Neutrophil (primary cell): Measurements from ENCODE around the gene AP3S2.
A peak's percentile ranks its signal among the peaks of the same experiment; 100 is the strongest.
"Not testable (repeated sequence)": the region's sequence is repeated elsewhere in the genome, so short reads cannot be mapped to it uniquely, and the experiment has no call there.

ENCODE experiments used
- H3K27ac ChIP-seq: fragments of 200-600 bp; sonication (generic); 2 replicates; pipeline ENCODE4 v1.5.1; 2016; ENCODE audit warnings: mild to moderate bottlenecking, moderate library complexity
- H3K27me3 ChIP-seq: fragments of 200-600 bp; sonication (generic); 2 replicates; pipeline ENCODE4 v1.6.0; 2016; ENCODE audit warnings: mild to moderate bottlenecking
- H3K36me3 ChIP-seq: fragments of 200-600 bp; sonication (generic); 2 replicates; pipeline ENCODE4 v1.5.1; 2017
- H3K4me1 ChIP-seq, 2 experiments: fragments of 200-600 bp in 1 of 2; sonication (generic) in 1 of 2; 1 replicate in 1 of 2; 2 replicates in 1 of 2; pipeline versions ENCODE4 v1.5.1 to v1.6.1; 2013 to 2016; ENCODE audit warnings: low read depth in 1 of 2, low read length in 1 of 2, mild to moderate bottlenecking in 1 of 2, moderate library complexity in 1 of 2; ENCODE audit not compliant: control insufficient read depth in 1 of 2, insufficient read depth in 1 of 2
- H3K4me3 ChIP-seq, 2 experiments: fragments of 200-600 bp in 1 of 2; sonication (generic) in 1 of 2; 1 replicate in 1 of 2; 2 replicates in 1 of 2; pipeline ENCODE4 v1.5.1; 2013 to 2016; ENCODE audit warnings: low read depth in 1 of 2, low read length in 1 of 2, mild to moderate bottlenecking in 1 of 2, moderate library complexity in 1 of 2
- H3K9me3 ChIP-seq: fragments of 200-600 bp; sonication (generic); 2 replicates; pipeline ENCODE4 v1.5.1; 2016
- CTCF ChIP-seq: fragments of 200-600 bp; sonication (generic); IDR thresholded peaks from 2 replicates; pipeline ENCODE4 v1.5.1; 2016; ENCODE audit warnings: antibody characterized with exemption

The AP3S2 gene

GRCh38 chr15:89898146-89898545 is 4.4 kb upstream of the AP3S2 start:
- no peaks in the 10 kb centered on the region for H3K9me3 ChIP-seq
- peaks cover 16 to 20% of the 10 kb centered on the region in 2 experiments for H3K4me1 ChIP-seq
- H3K4me3 ChIP-seq = no peak overlapping the region
- H3K27me3 ChIP-seq = no peaks in the 10 kb centered on the region
- no peak for TF ChIP-seq CTCF
- no peak overlapping the region for H3K27ac ChIP-seq
- H3K36me3 ChIP-seq = no peaks in the 10 kb centered on the region

GRCh38 chr15:89893027-89893426 is 767 bp downstream of the AP3S2 start:
- H3K4me1 ChIP-seq = peaks cover 45% of the 10 kb centered on the region in 2 experiments
- TF ChIP-seq CTCF = no peak
- peak overlapping the region; percentile 84 to 97 for H3K4me3 ChIP-seq
- peak overlapping the region; percentile 99 for H3K27ac ChIP-seq
- peaks cover 10% of the 10 kb centered on the region for H3K36me3 ChIP-seq
- no peaks in the 10 kb centered on the region for H3K27me3 ChIP-seq
- H3K9me3 ChIP-seq = no peaks in the 10 kb centered on the region

GRCh38 chr15:89888214-89888804 is 5.5 kb downstream of the AP3S2 start:
- TF ChIP-seq CTCF = peak; percentile 27
- Histone ChIP-seq H3K27me3 (no peaks in the 10 kb centered on the region), H3K36me3 (peaks cover 29% of the 10 kb centered on the region), H3K4me1 (peaks cover 43 to 52% of the 10 kb centered on the region in 2 experiments), H3K9me3 (no peaks in the 10 kb centered on the region), H3K4me3 (no peak overlapping the region), H3K27ac (peak overlapping the region; percentile 30)

GRCh38 chr15:89885611-89886010 is 8.2 kb downstream of the AP3S2 start:
- Histone ChIP-seq H3K4me3 (no peak overlapping the region), H3K36me3 (peaks cover 29% of the 10 kb centered on the region), H3K27me3 (no peaks in the 10 kb centered on the region), H3K9me3 (no peaks in the 10 kb centered on the region), H3K4me1 (peaks cover 16 to 26% of the 10 kb centered on the region in 2 experiments), H3K27ac (peak overlapping the region; percentile 81)
- no peak for TF ChIP-seq CTCF

- H3K4me1 ChIP-seq = peaks cover 16 to 23% of the 10 kb centered on the region in 2 experiments
- peak overlapping the region; percentile 81 for H3K27ac ChIP-seq
- H3K36me3 ChIP-seq = peaks cover 29% of the 10 kb centered on the region
- not testable (repeated sequence) for H3K4me3 ChIP-seq, H3K9me3 ChIP-seq, H3K27me3 ChIP-seq
Observed at GRCh38 chr15:89885179-89885578, 8.6 kb downstream of the AP3S2 start.

- H3K9me3 ChIP-seq = no peaks in the 10 kb centered on the region
- no peak overlapping the region for H3K4me3 ChIP-seq
- H3K27ac ChIP-seq = peak overlapping the region; percentile 81
- no peak for TF ChIP-seq CTCF
- peaks cover 23 to 30% of the 10 kb centered on the region in 2 experiments for H3K4me1 ChIP-seq
- H3K27me3 ChIP-seq = no peaks in the 10 kb centered on the region
- peaks cover 24% of the 10 kb centered on the region for H3K36me3 ChIP-seq
Observed at GRCh38 chr15:89883518-89883917, 10.3 kb downstream of the AP3S2 start.
